GM18861 (cell line): ENCODE measurements around the gene PSMB10.
"Not testable (repeated sequence)": the region's sequence is repeated elsewhere in the genome, so short reads cannot be mapped to it uniquely, and the experiment has no call there.

Experiments
- ATAC-seq: cut with Tn5 transposase; IDR thresholded peaks from one replicate; pipeline ENCODE4 v1.9.1; 2021; ENCODE audit not compliant: unreplicated experiment

PSMB10 gene

GRCh38 chr16:67936124-67936879 lies at the start of gene PSMB10:
TSS of gene PSMB10 (minus strand) at chr16:67936850. CDS start at chr16:67936749, 101 bp downstream.
- ATAC-seq, result no peak

- ATAC-seq, result no peak
These were observed 45.5 kb upstream of the PSMB10 start for GRCh38 chr16:67982011-67982696.

- ATAC-seq, result no peak
These were observed 43.5 kb upstream of the PSMB10 start, which contains the start of gene DPEP3 for GRCh38 chr16:67979955-67980678. TSS of gene DPEP3 (minus strand) at chr16:67980499. CDS start at chr16:67980380, 119 bp downstream.

- ATAC-seq, result no peak
These were observed 41.0 kb upstream of the PSMB10 start for GRCh38 chr16:67977469-67978227.

- no peak for ATAC-seq
These were observed 40.4 kb upstream of the PSMB10 start for GRCh38 chr16:67977005-67977404.

- ATAC-seq, result no peak
These were observed 39.6 kb upstream of the PSMB10 start for GRCh38 chr16:67976205-67976604.

- ATAC-seq, result no peak
These were observed 38.9 kb upstream of the PSMB10 start for GRCh38 chr16:67975321-67976105.

- ATAC-seq, result not testable (repeated sequence)
These were observed 35.6 kb upstream of the PSMB10 start for GRCh38 chr16:67972285-67972684.

- ATAC-seq, result no peak
These were observed 34.5 kb upstream of the PSMB10 start for GRCh38 chr16:67971111-67971510.

GRCh38 chr16:67969254-67970039 lies 32.8 kb upstream of the PSMB10 start:
- no peak for ATAC-seq

- ATAC-seq, result no peak
These were observed 32.0 kb upstream of the PSMB10 start, which contains the start of gene SLC12A4 for GRCh38 chr16:67968400-67969253. TSS of gene SLC12A4 (minus strand) at chr16:67968637. CDS start at chr16:67968553, 84 bp downstream.

- ATAC-seq, result no peak
These were observed 31.3 kb upstream of the PSMB10 start for GRCh38 chr16:67967958-67968399.

- no peak for ATAC-seq
These were observed 30.7 kb upstream of the PSMB10 start for GRCh38 chr16:67967183-67967957.

GRCh38 chr16:67966549-67967182 lies 30.0 kb upstream of the PSMB10 start:
- ATAC-seq, result no peak

GRCh38 chr16:67965668-67966548 lies 29.3 kb upstream of the PSMB10 start:
- no peak for ATAC-seq
